GM12874 (cell line): Measurements from ENCODE around the gene OOEP.

Experiments
- CTCF ChIP-seq: IDR thresholded peaks from 2 replicates; pipeline ENCODE4 v1.5.1; 2011; ENCODE audit warnings: low read depth, mild to moderate bottlenecking, control low read depth, low read length, moderate library complexity; ENCODE audit not compliant: insufficient read depth

The OOEP gene

GRCh38 chr6:73393278-73393677 lies 23.6 kb upstream of the OOEP start:
- no peak for TF ChIP-seq CTCF

- no peak for TF ChIP-seq CTCF
Observed at GRCh38 chr6:73391675-73392074, 22.0 kb upstream of the OOEP start.

GRCh38 chr6:73389854-73390253 lies 20.2 kb upstream of the OOEP start:
- no peak for TF ChIP-seq CTCF

GRCh38 chr6:73388800-73389512 lies 19.3 kb upstream of the OOEP start:
- TF ChIP-seq CTCF: peak; percentile 62

- TF ChIP-seq CTCF: no peak
Observed at GRCh38 chr6:73388433-73388799, 18.7 kb upstream of the OOEP start.

GRCh38 chr6:73382462-73383113 lies 12.9 kb upstream of the OOEP start:
- no peak for TF ChIP-seq CTCF

- TF ChIP-seq CTCF: no peak
Observed at GRCh38 chr6:73377225-73377624, 7.5 kb upstream of the OOEP start.
